ENCODE measurements around the gene HNRNPUL1. TPM values are rescaled to one million over a fixed set of nuclear protein-coding genes. Genes with fewer than 3 reads are reported as not detected.
A peak's percentile ranks its signal among the peaks of the same experiment; 100 is the strongest.
"Not testable (repeated sequence)": the region's sequence is repeated elsewhere in the genome, so short reads cannot be mapped to it uniquely, and the experiment has no call there.

Gene HNRNPUL1
- polyA plus RNA-seq, 2 donors, result 64.9 to 73.4 TPM

DNA sequence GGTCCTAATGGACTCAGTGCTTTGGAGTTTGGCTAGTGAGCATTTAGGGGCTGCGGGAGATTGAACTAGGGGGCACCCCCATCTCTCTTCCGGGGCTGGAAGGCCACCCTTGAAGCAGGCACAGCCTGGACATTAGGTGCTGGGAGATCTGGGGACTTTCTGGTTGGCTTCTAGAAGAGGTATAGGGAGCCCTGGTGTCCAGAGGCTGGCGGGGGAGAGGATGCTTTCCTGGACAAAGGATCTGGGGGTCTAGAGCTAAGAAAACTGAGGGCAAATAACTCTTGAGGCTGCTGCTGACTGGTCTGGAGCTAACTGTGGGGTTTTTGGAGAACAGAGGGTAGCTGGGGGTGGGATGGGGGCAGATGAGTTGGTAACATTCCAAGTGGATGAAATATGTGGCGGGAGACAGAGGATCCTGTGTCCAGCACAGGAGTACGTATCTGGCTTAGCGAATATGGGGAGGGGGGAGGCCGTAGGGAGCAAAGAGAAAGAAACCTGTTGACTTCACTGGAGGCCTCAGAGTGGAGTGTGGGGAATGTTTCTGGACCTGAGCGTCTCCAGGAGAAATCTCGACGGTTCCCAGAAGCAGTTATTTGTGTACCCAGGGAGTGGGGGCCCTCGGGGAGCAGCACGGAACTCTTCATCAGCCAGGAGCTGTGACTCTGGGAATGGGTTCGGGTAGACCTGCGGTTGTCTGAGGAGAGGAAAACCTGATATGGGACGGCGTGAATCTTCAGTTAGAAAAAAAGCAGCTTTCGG is 1.4 kb downstream of the HNRNPUL1 start:
- Histone ChIP-seq H3K36me3 (ENCODE audit: control insufficient read depth in 2 of 2, insufficient read depth in 2 of 2, low read length in 1 of 2) (peaks cover 11 to 12% of the 10 kb centered on the region in 2 donors), H3K4me1 (ENCODE audit: control insufficient read depth in 2 of 2, insufficient read depth in 2 of 2, low read length in 1 of 2) (peaks cover 5 to 7% of the 10 kb centered on the region in 2 donors), H3K27ac (ENCODE audit: low read depth in 2 of 2, low read length in 1 of 2) (peak overlapping the region; percentile 98), H3K27me3 (ENCODE audit: control insufficient read depth in 1 of 2, insufficient read depth in 2 of 2, low read length in 2 of 2) (no peaks in the 10 kb centered on the region), H3K4me3 (ENCODE audit: low read depth in 1 of 2, low read length in 2 of 2) (peak overlapping the region; percentile 94 to 99), H3K9me3 (ENCODE audit: control insufficient read depth in 2 of 2, insufficient read depth in 1 of 2, low read depth in 1 of 2, low read length in 1 of 2) (no peaks in the 10 kb centered on the region)
- 7 to 9% methylated on average over 17 of the region's 17 CpGs for WGBS, 2 donors

DNA sequence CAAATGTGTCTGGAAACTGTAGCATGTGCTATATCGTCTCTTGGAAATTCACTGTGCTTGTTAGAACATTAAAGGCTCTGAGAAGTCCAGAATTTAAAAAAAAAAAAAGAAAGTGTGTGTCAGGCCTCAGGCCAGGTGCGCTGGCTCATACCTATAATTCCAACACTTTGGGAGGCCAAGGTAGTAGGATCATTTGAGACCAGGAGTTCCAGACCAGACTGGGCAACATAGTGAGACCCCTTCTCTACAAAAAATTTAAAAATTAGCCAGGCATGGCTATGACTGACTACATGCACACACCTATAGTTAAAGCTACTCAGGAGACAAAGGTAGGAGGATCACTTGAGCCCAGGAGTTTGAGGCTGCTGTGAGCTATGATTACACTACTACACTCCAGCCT is 4.9 kb downstream of the HNRNPUL1 start:
- H3K9me3 ChIP-seq (ENCODE audit: control insufficient read depth in 2 of 2, insufficient read depth in 1 of 2, low read depth in 1 of 2, low read length in 1 of 2), result no peaks in the 10 kb centered on the region
- H3K4me1 ChIP-seq (ENCODE audit: control insufficient read depth in 2 of 2, insufficient read depth in 2 of 2, low read length in 1 of 2), result peaks cover 3 to 4% of the 10 kb centered on the region in 2 donors
- no peak overlapping the region for H3K27ac ChIP-seq (ENCODE audit: low read depth in 2 of 2, low read length in 1 of 2)
- WGBS, 2 donors, result 95 to 99% methylated on average over 2 of the region's 2 CpGs
- H3K27me3 ChIP-seq (ENCODE audit: control insufficient read depth in 1 of 2, insufficient read depth in 2 of 2, low read length in 2 of 2), result no peaks in the 10 kb centered on the region
- H3K4me3 ChIP-seq (ENCODE audit: low read depth in 1 of 2, low read length in 2 of 2), result no peak overlapping the region
- peaks cover 30 to 44% of the 10 kb centered on the region in 2 donors for H3K36me3 ChIP-seq (ENCODE audit: control insufficient read depth in 2 of 2, insufficient read depth in 2 of 2, low read length in 1 of 2)

DNA sequence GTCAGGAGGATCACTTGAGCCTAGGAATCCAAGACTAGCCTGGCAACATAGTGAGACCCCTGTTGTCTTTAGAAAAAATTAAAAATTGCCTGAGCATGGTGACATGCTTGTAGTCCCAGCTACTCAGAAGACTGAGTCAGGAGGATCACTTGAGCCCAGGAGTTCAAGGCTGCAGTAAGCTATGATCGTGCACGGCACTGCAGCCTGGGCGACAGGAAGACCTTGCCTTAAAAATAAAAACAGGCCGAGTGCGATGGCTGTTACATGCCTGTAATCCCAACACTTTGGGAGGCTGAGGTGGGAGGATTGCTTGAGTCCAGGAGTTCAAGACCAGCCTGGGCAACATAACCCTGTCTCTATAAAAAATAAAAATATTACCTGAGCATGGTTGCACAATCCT is 5.4 kb downstream of the HNRNPUL1 start:
- WGBS, 2 donors, result 93 to 94% methylated on average over 5 of the region's 5 CpGs
- no peak overlapping the region for H3K27ac ChIP-seq (ENCODE audit: low read depth in 2 of 2, low read length in 1 of 2)
- no peaks in the 10 kb centered on the region for H3K27me3 ChIP-seq (ENCODE audit: control insufficient read depth in 1 of 2, insufficient read depth in 2 of 2, low read length in 2 of 2)
- H3K4me1 ChIP-seq (ENCODE audit: control insufficient read depth in 2 of 2, insufficient read depth in 2 of 2, low read length in 1 of 2), result peaks cover 3 to 4% of the 10 kb centered on the region in 2 donors
- no peak overlapping the region for H3K4me3 ChIP-seq (ENCODE audit: low read depth in 1 of 2, low read length in 2 of 2)
- H3K36me3 ChIP-seq (ENCODE audit: control insufficient read depth in 2 of 2, insufficient read depth in 2 of 2, low read length in 1 of 2), result peaks cover 30 to 47% of the 10 kb centered on the region in 2 donors
- H3K9me3 ChIP-seq (ENCODE audit: control insufficient read depth in 2 of 2, insufficient read depth in 1 of 2, low read depth in 1 of 2, low read length in 1 of 2), result no peaks in the 10 kb centered on the region

DNA sequence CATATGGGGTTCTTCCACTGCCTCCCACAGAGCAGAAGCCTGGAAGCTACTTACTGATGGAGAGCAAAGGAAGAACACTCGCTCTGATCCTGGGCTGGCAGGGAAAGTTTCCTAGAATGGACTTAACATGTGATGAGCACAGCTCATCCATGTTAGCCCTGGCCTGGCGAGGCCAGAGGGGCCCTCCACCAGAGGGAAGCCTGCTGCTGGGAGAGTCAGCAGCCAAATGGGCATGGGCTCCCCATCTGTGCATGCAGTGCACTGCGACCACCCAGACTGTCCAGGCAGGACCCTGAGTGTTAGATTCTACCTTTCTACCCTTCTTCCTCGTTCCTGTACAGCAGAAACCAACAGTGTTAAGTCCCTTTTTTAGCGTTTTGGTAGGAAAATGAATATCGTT is 8.9 kb downstream of the HNRNPUL1 start:
- Histone ChIP-seq H3K9me3 (ENCODE audit: control insufficient read depth in 2 of 2, insufficient read depth in 1 of 2, low read depth in 1 of 2, low read length in 1 of 2) (no peaks in the 10 kb centered on the region), H3K4me1 (ENCODE audit: control insufficient read depth in 2 of 2, insufficient read depth in 2 of 2, low read length in 1 of 2) (no peaks in the 10 kb centered on the region)
- WGBS, 2 donors, result 88 to 90% methylated on average over 6 of the region's 6 CpGs

DNA sequence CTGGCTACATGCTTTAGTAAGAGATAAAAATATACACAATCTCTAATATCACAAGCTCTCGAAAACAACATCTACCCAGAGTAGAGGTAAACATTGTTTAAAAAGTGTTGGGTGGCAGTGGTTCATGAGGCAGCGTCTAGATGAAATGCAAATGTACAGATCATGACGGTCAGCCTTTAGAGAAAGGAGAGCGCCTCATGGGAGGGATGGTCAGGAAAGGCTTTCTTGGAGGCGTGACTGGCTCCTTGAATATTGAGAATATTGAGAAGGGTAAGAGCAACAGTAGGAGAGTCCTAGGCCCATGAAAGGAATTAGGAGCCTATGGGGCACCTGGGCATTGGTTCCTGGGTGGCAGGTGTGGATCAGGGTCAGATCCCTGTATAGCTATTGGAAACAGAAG is 10.6 kb downstream of the HNRNPUL1 start:
- Histone ChIP-seq H3K4me1 (ENCODE audit: control insufficient read depth in 2 of 2, insufficient read depth in 2 of 2, low read length in 1 of 2) (no peaks in the 10 kb centered on the region), H3K27ac (ENCODE audit: low read depth in 2 of 2, low read length in 1 of 2) (no peak overlapping the region), H3K9me3 (ENCODE audit: control insufficient read depth in 2 of 2, insufficient read depth in 1 of 2, low read depth in 1 of 2, low read length in 1 of 2) (no peaks in the 10 kb centered on the region), H3K27me3 (ENCODE audit: control insufficient read depth in 1 of 2, insufficient read depth in 2 of 2, low read length in 2 of 2) (no peaks in the 10 kb centered on the region), H3K36me3 (ENCODE audit: control insufficient read depth in 2 of 2, insufficient read depth in 2 of 2, low read length in 1 of 2) (peaks cover 47 to 51% of the 10 kb centered on the region in 2 donors), H3K4me3 (ENCODE audit: low read depth in 1 of 2, low read length in 2 of 2) (no peak overlapping the region)
- 91 to 92% methylated on average over 5 of the region's 5 CpGs for WGBS, 2 donors

More for the DNA sequence above, 8.9 kb downstream of the HNRNPUL1 start:
- Histone ChIP-seq H3K4me3 (ENCODE audit: low read depth in 1 of 2, low read length in 2 of 2) (no peak overlapping the region), H3K27me3 (ENCODE audit: control insufficient read depth in 1 of 2, insufficient read depth in 2 of 2, low read length in 2 of 2) (no peaks in the 10 kb centered on the region), H3K36me3 (ENCODE audit: control insufficient read depth in 2 of 2, insufficient read depth in 2 of 2, low read length in 1 of 2) (peaks cover 35 to 57% of the 10 kb centered on the region in 2 donors), H3K27ac (ENCODE audit: low read depth in 2 of 2, low read length in 1 of 2) (no peak overlapping the region)

DNA sequence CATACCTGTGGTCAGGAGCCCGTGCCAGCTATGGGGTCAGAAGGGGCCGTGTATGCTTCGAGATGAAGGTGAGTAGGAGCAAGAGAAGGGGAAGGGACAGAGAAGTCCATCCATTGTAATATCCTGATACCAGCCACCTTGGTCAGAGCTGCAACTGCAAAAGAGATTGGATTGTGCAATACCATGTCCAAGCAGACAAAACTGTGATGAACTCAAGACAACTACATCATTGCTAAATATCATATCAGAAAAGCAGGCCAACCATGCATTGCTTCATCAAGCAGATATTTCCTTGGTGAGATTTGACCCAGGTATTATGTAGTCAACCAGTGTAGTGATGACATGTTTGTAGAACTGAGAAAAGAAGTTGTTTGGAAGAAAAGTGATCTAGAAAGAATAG is 12.1 kb downstream of the HNRNPUL1 start:
- WGBS, 2 donors, result 75 to 78% methylated on average over 3 of the region's 3 CpGs
- Histone ChIP-seq H3K27me3 (ENCODE audit: control insufficient read depth in 1 of 2, insufficient read depth in 2 of 2, low read length in 2 of 2) (no peaks in the 10 kb centered on the region), H3K4me1 (ENCODE audit: control insufficient read depth in 2 of 2, insufficient read depth in 2 of 2, low read length in 1 of 2) (no peaks in the 10 kb centered on the region), H3K9me3 (ENCODE audit: control insufficient read depth in 2 of 2, insufficient read depth in 1 of 2, low read depth in 1 of 2, low read length in 1 of 2) (no peaks in the 10 kb centered on the region), H3K4me3 (ENCODE audit: low read depth in 1 of 2, low read length in 2 of 2) (no peak overlapping the region), H3K36me3 (ENCODE audit: control insufficient read depth in 2 of 2, insufficient read depth in 2 of 2, low read length in 1 of 2) (peaks cover 44 to 51% of the 10 kb centered on the region in 2 donors), H3K27ac (ENCODE audit: low read depth in 2 of 2, low read length in 1 of 2) (no peak overlapping the region)

DNA sequence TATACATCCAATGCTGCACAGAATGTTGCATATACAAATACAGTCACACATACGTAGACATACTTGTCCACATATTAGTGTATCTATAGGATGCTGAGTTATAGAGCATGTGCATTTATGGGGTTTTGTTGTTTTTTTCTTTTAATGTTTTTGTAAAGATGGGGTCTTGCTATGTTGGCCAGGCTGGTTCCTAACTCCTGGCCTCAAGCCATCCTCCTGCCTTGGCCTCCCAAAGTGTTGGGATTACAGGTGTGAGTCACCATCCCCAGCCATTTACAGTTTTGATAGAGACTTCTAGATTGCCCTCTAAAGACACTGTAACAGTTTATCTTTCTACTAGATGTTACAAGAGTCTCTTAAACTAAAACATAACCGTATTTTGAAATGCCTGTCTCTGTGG is 14.3 kb downstream of the HNRNPUL1 start:
- 95% methylated on average over 2 of the region's 2 CpGs for WGBS, 2 donors
- H3K4me1 ChIP-seq (ENCODE audit: control insufficient read depth in 2 of 2, insufficient read depth in 2 of 2, low read length in 1 of 2), result no peaks in the 10 kb centered on the region
- H3K27ac ChIP-seq (ENCODE audit: low read depth in 2 of 2, low read length in 1 of 2), result no peak overlapping the region
- no peaks in the 10 kb centered on the region for H3K27me3 ChIP-seq (ENCODE audit: control insufficient read depth in 1 of 2, insufficient read depth in 2 of 2, low read length in 2 of 2)
- peaks cover 29 to 36% of the 10 kb centered on the region in 2 donors for H3K36me3 ChIP-seq (ENCODE audit: control insufficient read depth in 2 of 2, insufficient read depth in 2 of 2, low read length in 1 of 2)
- no peaks in the 10 kb centered on the region for H3K9me3 ChIP-seq (ENCODE audit: control insufficient read depth in 2 of 2, insufficient read depth in 1 of 2, low read depth in 1 of 2, low read length in 1 of 2)
- H3K4me3 ChIP-seq (ENCODE audit: low read depth in 1 of 2, low read length in 2 of 2), result no peak overlapping the region

DNA sequence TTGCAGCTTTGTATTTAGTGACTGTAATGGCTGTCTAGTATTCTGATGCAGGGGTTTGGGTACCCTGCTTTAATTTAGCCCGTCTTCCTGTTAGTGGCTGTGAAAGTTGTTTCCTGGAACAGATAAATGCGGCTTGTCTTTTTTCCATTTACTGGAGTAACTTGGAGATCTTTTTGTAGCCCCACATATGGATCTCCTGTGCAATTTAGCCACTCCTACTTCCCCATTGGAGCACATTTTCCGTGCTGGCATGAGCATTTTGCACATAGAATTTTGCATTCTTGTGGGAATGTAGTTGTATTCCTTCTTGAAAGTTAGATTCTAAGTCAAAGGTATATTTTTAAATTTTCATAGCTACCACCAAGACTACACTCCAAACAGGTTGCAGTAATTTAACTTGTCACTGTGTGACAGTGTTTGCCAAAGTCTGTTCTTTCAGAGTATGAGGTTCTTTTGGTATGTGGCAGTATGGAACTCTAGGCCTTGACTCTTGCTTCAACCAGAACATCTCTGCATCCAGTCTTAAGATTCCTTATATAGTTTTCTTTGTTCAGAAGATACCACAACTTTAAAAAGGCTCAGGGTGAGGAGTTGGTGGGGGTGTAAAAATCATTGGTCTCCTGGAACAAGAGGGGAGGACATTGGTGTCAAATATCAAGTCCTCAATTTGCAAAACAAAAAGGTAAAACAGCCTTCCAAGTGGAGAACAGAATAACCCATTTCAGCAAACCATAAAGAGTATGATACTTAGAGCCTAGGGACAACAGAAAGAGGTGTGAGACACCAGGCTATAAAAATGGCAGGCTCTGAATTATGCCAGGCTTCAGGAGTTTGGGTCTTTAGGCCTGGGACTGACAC is 24.7 kb downstream of the HNRNPUL1 start:
- Histone ChIP-seq H3K4me1 (ENCODE audit: control insufficient read depth in 2 of 2, insufficient read depth in 2 of 2, low read length in 1 of 2) (no peaks in the 10 kb centered on the region), H3K4me3 (ENCODE audit: low read depth in 1 of 2, low read length in 2 of 2) (no peak overlapping the region), H3K9me3 (ENCODE audit: control insufficient read depth in 2 of 2, insufficient read depth in 1 of 2, low read depth in 1 of 2, low read length in 1 of 2) (no peaks in the 10 kb centered on the region), H3K27ac (ENCODE audit: low read depth in 2 of 2, low read length in 1 of 2) (no peak overlapping the region), H3K36me3 (ENCODE audit: control insufficient read depth in 2 of 2, insufficient read depth in 2 of 2, low read length in 1 of 2) (peaks cover 23 to 28% of the 10 kb centered on the region in 2 donors), H3K27me3 (ENCODE audit: control insufficient read depth in 1 of 2, insufficient read depth in 2 of 2, low read length in 2 of 2) (no peaks in the 10 kb centered on the region)
- 82 to 88% methylated on average over 3 of the region's 3 CpGs for WGBS, 2 donors

DNA sequence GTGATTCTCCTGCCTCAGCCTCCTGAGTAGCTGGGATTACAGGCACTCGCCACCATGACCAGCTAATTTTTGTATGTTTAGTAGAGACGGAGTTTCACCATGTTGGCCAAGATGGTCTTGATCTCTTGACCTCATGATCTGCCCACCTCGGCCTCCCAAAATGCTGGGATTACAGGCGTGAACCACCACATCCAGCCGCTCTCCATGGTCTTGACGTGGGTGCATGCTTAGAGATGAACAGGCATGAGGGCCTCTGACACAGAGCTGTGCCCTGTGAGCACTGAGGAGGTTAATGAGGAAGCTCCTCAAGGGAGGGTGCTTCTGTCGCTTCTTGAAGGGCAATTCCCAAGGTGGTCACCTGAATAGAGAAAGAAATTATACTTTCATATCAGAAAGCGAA is 25.6 kb downstream of the HNRNPUL1 start:
- H3K27ac ChIP-seq (ENCODE audit: low read depth in 2 of 2, low read length in 1 of 2); H3K4me3 ChIP-seq (ENCODE audit: low read depth in 1 of 2, low read length in 2 of 2); H3K4me1 ChIP-seq (ENCODE audit: control insufficient read depth in 2 of 2, insufficient read depth in 2 of 2, low read length in 1 of 2); H3K27me3 ChIP-seq (ENCODE audit: control insufficient read depth in 1 of 2, insufficient read depth in 2 of 2, low read length in 2 of 2); H3K9me3 ChIP-seq (ENCODE audit: control insufficient read depth in 2 of 2, insufficient read depth in 1 of 2, low read depth in 1 of 2, low read length in 1 of 2): not testable (repeated sequence)
- H3K36me3 ChIP-seq (ENCODE audit: control insufficient read depth in 2 of 2, insufficient read depth in 2 of 2, low read length in 1 of 2), result peaks cover 22 to 37% of the 10 kb centered on the region in 2 donors
- WGBS, 2 donors, result 91 to 96% methylated on average over 8 of the region's 8 CpGs

All from esophagus (tissue), 2 donors.